Renal cortex interstitium (tissue), 11 donors: ENCODE data around the gene STH. TPM values are rescaled to one million over a fixed set of nuclear protein-coding genes. Genes with fewer than 3 reads are reported as not detected.
"Not testable (repeated sequence)": the region's sequence is repeated elsewhere in the genome, so short reads cannot be mapped to it uniquely, and the experiment has no call there.

Experiments
- DNase-seq, 11 donors: peaks; one replicate each; pipeline ENCODE4 v3.0.0-alpha.2; 2013; ENCODE audit warnings: low read depth in 9 of 11, low spot score in 4 of 11; ENCODE audit errors: extremely low read depth in 1 of 11
- polyA plus RNA-seq, 3 donors: library from polyadenylated mRNA; unstranded; fragments of 120-200 nt; gene quantifications; one replicate each; pipeline ENCODE4 v1.2.1, GENCODE V29; 2013; ENCODE audit not compliant: insufficient read length in 3 of 3

The STH gene
- polyA plus RNA-seq, 3 donors: not detected

GRCh38 chr17:46020023-46020761 lies 21.1 kb downstream of the STH start:
- no peak for DNase-seq

GRCh38 chr17:46020998-46021397 lies 21.9 kb downstream of the STH start:
- peak in 1 of 11 donors; percentile 21 for DNase-seq

- DNase-seq: not testable (repeated sequence)
These were observed 24.3 kb downstream of the STH start for GRCh38 chr17:46023366-46023765.

GRCh38 chr17:46023783-46024388 lies 24.8 kb downstream of the STH start:
- DNase-seq: no peak

- no peak for DNase-seq
These were observed 25.5 kb downstream of the STH start for GRCh38 chr17:46024590-46024989.

GRCh38 chr17:46025060-46025459 lies 26.0 kb downstream of the STH start:
- no peak for DNase-seq

- DNase-seq: no peak
These were observed 26.6 kb downstream of the STH start for GRCh38 chr17:46025510-46026165.

GRCh38 chr17:46026166-46027047 lies 27.4 kb downstream of the STH start:
- DNase-seq: no peak

- no peak for DNase-seq
These were observed 28.3 kb downstream of the STH start for GRCh38 chr17:46027048-46027975.

GRCh38 chr17:46027976-46028325 lies 28.9 kb downstream of the STH start:
- DNase-seq: no peak

GRCh38 chr17:46028374-46028773 lies 29.3 kb downstream of the STH start:
- no peak for DNase-seq

GRCh38 chr17:46028981-46029565 lies 30.0 kb downstream of the STH start:
- DNase-seq: no peak

- DNase-seq: no peak
These were observed 30.6 kb downstream of the STH start for GRCh38 chr17:46029627-46030026.

- no peak for DNase-seq
These were observed 31.7 kb downstream of the STH start for GRCh38 chr17:46030752-46031151.

GRCh38 chr17:46031440-46031839 lies 32.4 kb downstream of the STH start:
- DNase-seq: no peak

- no peak for DNase-seq
These were observed 32.9 kb downstream of the STH start for GRCh38 chr17:46031920-46032319.

- no peak for DNase-seq
These were observed 33.9 kb downstream of the STH start for GRCh38 chr17:46032909-46033308.

- DNase-seq: no peak
These were observed 34.3 kb downstream of the STH start for GRCh38 chr17:46033392-46033791.
